Measurements from ENCODE around the gene GBP3.

GRCh38 chr1:89035080-89035479 lies 12.4 kb upstream of the GBP3 start:
- TF ChIP-seq EZH2phosphoT487 (IDR thresholded peaks at IDR 0.05; ENCODE audit: borderline replicate concordance): no peak
- TF ChIP-seq, protein P1, sequence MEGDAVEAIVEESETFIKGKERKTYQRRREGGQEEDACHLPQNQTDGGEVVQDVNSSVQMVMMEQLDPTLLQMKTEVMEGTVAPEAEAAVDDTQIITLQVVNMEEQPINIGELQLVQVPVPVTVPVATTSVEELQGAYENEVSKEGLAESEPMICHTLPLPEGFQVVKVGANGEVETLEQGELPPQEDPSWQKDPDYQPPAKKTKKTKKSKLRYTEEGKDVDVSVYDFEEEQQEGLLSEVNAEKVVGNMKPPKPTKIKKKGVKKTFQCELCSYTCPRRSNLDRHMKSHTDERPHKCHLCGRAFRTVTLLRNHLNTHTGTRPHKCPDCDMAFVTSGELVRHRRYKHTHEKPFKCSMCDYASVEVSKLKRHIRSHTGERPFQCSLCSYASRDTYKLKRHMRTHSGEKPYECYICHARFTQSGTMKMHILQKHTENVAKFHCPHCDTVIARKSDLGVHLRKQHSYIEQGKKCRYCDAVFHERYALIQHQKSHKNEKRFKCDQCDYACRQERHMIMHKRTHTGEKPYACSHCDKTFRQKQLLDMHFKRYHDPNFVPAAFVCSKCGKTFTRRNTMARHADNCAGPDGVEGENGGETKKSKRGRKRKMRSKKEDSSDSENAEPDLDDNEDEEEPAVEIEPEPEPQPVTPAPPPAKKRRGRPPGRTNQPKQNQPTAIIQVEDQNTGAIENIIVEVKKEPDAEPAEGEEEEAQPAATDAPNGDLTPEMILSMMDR (conservative IDR thresholded peaks at IDR 0.05; ENCODE audit: low read length): no peak
